GM18505 (cell line): ENCODE results near the gene EPHB3.

Experiments used
- ATAC-seq: cut with Tn5 transposase; IDR thresholded peaks from one replicate; pipeline ENCODE4 v1.9.1; 2021; ENCODE audit not compliant: unreplicated experiment
- POLR2A ChIP-seq: IDR thresholded peaks from 4 replicates; pipeline ENCODE4 v1.6.1; 2011; ENCODE audit warnings: borderline replicate concordance; ENCODE audit not compliant: insufficient read depth, insufficient read length; ENCODE audit errors: extremely low read depth

Gene EPHB3

DNA sequence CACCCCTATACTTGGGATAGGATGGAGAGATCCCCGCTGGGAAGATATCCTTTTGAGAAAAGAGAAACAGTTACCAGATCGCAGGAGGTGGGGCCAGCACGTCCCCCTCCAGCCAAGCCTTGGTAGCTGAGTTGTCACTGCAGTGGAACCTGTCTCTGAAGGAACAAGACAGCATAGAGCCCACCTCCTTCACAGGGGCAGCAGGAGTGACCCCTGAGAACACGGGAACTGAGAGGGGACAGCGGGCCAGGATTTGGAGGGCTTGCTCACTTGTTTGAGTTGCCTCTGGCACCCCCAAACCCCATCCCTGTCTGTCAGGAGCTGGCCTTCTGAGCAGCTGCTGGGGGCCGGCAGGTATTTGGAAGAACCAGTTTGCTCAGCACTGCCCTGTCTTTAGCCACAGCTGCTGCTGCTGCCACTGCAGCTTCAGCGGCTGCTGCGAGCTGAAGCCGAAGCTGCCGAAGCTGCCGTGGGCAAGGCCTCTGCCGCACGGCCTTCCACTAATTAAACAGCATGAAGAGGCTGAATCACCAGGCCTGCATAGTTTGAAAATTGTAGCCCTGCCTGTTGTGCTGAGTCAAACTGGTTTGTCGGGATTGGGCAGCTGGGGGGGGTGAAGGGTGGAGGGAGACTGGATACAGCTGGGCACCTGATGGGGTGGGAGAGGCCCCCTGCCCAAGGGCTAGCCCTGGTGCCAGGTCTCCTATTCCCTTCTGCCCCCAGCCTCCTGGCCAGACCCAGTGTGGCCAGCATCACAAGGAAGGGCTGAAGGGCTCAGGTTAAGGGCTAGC is 4.0 kb downstream of the EPHB3 start:
- TF ChIP-seq POLR2A, result no peak
- ATAC-seq, result no peak

DNA sequence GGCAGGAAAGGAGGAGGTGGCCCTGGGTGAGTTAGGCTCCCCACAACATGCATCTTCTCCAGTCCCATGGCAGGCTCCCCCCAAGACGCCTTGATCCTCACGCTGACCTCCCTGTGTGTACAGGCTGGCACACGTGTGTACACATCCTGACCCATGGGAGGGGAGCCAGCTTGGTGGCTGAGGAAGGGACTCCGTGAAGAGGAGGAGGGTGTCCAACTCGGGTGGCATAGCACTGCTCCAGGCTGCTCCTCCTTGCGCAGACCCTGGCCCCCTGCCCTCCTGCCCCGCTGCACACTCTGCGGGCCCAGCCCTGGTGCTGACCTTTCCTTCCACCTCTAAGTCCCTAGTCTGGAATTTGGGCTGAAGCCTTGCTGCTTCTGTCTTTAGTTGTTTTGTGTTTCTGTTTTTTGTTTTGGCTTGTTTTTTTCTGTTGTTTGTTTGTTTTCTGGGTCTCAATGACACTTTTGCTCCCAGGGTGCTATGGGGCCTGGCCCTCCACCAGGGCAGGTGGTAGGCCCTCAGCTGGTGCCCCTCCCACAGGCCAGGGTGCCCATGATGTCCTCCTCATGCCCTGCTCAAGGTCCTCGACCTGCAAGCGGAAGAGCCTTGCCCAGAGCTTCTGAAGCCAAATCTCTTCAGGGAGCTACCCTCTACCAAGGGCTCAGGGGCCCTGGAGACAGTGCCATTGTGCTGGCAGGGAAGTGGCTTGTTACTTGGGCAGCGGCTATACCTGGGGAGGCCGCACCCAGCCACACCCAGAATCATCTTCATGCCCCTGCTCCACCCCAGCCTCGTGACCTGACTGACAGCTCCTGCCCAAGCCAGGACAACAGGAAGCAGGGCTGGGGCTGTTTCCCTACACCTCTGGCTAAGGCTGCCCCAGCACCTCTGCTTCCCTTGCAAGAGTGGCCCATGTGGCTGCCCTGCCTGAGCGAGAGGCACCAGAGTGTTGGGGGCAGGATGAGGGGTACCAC is 5.1 kb downstream of the EPHB3 start:
- no peak for ATAC-seq
- no peak for TF ChIP-seq POLR2A

DNA sequence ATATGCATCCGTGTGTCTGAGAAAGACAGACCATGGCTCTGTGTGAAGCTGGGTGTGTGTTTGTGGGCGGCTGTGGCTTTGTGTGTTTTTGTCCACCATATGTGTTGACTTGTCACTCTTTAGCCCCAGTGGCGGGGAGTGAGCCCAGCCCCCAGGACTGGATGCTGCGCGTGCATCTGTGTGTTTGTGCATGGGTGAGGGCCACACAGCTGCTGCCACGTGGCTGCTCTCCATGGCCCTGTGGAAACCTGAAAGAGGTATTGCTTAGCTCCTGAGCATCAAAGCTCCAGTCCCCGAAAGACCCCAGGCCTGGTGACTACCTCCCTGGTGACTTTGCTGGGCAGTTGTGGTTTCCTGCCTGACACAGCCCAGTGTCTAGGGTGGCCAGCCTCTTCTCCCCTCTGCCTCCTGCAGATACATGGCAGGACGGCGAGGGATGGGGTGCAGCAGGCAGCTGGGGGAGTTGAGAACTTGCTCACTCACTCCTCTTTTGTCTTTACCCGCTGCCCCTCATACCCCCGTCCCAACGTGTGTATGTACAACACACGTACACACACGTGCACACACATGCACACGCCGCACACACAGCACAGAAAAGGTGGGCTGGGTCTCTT is 6.5 kb downstream of the EPHB3 start:
- no peak for ATAC-seq
- TF ChIP-seq POLR2A, result no peak

DNA sequence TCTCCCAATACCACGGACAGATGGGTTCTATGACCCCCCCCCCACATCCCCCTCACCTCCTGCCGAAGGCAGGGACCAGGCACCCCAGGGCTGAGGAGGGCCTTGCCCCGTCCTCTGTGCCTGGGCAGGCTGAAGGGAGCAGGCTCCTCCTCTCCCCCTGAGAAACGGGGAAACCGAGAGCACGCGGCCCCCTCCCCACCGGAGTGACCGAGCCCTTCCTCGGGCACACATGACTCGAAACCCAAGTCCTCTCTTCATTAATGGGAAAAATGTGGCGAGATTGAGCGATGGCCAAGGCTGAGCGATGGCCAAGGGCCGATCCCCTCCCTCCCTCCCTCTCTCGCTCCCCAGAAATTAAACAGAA is 7.0 kb downstream of the EPHB3 start:
- no peak for TF ChIP-seq POLR2A
- ATAC-seq, result no peak

DNA sequence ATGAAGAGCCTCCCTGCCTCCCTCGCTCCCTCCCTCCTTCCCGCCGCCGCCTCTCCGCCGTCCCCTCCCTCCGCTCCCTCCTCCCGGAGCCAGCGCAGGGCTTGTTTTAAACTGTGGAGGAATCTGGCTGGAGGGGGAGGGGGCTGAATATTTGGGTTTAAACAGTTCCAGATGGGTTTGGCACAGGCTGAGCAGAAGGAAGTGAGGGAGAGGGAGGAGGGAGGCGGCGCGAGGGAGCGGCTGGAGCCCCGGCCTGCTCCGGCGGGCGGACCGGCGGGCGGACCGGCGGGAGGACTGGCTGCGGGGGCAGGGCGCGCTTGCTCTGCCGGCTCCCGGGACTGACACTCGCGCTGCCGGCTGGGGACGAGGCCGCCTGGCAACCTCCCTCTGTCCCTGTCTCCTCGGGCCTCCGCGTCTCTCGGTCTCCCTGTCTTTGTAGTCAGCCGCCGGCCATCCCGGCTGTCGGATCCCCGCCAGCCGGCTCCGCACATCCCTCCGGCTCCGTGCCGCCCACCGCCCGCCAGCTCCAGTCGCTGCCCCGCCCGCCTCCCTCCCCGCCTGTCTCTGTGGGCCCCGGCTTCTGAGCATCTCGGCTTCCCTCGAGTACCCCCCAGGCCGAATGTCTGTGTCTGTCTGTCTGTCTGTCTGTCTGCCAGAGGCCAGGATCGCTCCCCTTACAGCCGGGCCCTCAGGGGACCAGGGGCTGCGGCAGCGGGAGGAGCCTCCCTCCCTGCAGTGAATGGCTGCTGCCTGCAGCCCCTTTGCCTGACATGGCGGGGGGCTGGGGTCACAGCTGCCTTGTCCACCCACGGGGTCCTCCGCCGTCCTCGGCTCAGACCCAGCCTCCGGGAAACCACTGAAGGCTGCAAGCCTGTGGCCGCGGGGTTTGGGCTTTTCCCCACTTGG is 7.6 kb downstream of the EPHB3 start:
- no peak for TF ChIP-seq POLR2A
- no peak for ATAC-seq

DNA sequence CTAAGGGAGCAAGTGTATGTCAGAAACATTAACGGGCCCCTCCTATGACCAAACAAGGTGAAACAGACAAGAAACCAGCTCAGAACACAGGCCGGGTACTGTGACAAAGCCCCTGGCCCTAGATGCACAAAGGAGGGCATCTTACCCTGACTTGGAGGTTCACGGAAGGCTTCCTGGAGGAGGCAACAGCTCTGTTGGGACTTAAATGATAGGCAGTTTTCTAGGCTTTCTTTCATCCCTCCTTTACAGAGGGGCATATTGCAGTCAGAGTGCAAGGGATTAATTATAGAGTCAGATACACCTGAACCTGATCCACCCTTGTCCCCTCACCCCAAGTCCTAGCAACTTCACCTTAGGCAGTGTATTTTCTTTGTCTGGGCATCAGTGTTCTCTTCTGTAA is 8.4 kb downstream of the EPHB3 start:
- no peak for ATAC-seq
- no peak for TF ChIP-seq POLR2A

DNA sequence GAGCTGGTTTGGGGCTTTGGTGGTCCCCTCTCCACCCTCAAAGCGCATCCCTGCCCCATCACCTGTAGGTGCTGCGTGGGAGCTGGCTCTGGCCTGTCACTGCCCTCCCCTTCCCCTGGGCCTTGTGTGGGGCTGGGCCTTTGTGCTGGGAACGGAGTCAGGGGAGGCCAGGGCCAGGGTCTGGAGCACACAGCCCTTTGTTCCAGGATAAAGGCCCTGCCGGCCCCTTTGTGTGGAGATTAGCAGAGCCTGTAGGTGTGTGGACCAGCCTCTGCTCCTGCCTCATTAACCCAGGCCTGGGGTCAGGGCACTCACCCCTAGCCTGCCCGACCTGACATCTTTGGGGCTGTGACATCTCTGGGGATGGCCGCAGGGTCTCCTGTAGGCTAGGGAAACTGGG is 8.9 kb downstream of the EPHB3 start:
- no peak for ATAC-seq
- TF ChIP-seq POLR2A, result no peak

DNA sequence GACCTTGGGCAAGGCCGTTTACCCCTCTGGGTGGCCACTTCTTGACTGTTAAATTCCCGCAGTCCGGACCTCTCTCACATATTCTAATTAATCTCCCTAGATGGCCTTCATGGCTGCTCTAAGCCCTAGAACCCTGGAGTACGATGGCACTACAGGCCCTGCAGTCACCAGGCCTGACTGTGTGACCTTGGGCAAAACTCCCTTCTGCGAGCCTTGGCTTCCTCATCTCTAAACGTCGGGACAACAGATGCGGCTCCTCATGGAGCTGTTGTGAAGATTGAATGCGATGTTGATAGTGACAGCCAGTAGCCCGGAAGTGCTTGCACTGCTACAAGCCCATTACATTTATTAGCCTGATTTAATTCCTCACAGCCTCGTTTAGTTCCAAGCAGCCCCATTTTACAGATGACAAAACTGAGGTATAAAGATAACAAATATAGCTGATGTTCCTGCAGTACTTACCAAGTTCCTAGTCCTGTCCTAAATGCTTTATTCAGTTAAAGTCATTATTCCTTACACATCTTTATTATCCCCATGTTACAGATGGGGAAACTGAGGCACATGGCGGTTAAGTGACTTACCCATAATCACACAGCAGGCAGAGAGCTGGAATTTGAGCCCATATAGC is 10.3 kb downstream of the EPHB3 start:
- no peak for TF ChIP-seq POLR2A
- ATAC-seq, result no peak

DNA sequence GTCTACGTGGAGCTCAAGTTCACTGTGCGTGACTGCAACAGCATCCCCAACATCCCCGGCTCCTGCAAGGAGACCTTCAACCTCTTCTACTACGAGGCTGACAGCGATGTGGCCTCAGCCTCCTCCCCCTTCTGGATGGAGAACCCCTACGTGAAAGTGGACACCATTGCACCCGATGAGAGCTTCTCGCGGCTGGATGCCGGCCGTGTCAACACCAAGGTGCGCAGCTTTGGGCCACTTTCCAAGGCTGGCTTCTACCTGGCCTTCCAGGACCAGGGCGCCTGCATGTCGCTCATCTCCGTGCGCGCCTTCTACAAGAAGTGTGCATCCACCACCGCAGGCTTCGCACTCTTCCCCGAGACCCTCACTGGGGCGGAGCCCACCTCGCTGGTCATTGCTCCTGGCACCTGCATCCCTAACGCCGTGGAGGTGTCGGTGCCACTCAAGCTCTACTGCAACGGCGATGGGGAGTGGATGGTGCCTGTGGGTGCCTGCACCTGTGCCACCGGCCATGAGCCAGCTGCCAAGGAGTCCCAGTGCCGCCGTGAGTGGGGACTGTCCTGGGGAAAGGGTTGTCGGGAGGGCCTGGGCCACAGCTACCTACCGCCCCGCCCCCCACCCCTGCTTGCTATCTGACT is 11.2 kb downstream of the EPHB3 start:
- TF ChIP-seq POLR2A, result no peak
- ATAC-seq, result no peak

DNA sequence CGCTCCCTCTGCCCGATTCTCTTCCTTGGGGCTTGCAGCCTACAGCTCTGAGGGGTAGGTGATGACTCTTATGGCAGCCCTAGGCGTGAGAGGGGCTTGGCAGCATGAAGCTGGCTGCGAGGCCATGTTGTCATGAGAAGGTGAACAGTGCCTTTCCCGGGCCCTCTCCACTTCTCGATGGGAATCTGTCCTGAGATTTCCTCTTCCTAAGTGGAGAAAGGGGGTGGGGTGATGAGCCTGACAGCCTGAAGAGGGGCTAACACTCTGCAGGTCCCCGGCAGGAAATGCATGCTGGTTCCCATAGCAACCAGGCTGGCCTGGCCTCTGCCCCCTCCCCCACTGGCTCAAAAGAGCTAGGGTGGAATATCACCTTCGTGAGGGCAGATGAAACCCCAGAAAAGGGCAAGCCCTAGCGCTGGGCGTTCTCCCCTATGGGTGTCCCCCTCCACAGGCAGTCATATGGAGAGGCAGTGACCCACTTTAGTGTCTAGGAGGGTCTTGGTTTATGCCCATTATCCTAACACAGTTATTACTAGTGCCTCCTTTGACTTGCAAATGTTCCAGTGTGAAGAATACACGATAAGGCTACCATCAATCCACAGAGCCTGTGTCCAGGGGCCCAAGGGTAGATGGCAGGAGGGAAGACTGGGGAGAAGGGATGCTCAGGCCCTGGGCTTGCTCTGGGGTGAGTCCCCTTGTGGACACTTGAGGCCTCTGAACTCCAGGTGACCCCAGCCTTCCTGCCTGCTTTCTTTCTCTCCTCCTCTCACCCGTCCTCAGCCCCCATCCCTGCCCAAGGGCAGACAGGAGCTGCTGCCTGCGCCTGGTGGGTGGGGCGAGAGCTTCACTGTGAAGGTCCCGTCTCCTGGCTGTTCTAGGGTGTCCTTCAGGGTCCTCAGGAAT is 13.2 kb downstream of the EPHB3 start:
- no peak for TF ChIP-seq POLR2A
- no peak for ATAC-seq

DNA sequence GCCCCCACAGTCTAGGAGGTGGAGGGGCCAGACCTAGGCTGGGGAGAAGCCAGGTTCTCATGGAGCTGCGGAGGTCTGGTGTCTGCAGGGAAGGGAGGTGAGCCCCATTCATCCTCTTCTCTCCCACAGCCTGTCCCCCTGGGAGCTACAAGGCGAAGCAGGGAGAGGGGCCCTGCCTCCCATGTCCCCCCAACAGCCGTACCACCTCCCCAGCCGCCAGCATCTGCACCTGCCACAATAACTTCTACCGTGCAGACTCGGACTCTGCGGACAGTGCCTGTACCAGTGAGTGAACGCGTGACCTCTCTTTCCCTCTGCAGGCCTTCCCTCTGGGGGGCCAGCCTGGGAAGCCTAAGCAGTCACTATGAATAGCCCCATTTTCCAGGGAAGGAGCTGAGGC is 14.1 kb downstream of the EPHB3 start:
- no peak for TF ChIP-seq POLR2A
- no peak for ATAC-seq
